K562 (cell line): ENCODE results near the gene TOR1AIP1. TPM values are rescaled to one million over a fixed set of nuclear protein-coding genes. Genes with fewer than 3 reads are reported as not detected.

Experiments used
- ATAC-seq: fragments of 200-7000 bp; cut with Tn5 transposase; 3 replicates; pipeline ENCODE4 v1.9.1; 2020; ENCODE audit warnings: moderate library complexity
- BruUV-seq: library from RNA; stranded (reverse); fragments of 400-500 nt; replicated peaks from 2 replicates; lab custom pipeline; 2021; lab: Mats Ljungman, UMichigan
- CTCF ChIA-PET: fragments of 300-600 bp; formaldehyde crosslinking; extraction: SDS; loops from one replicate; lab custom pipeline; 2021; ENCODE audit warnings: low intra/inter-chr PET ratio; lab: Yijun Ruan, JAX
- POLR2A ChIA-PET: fragments of 300-600, 350-650 bp; sonication (Branson Sonifier 250); formaldehyde crosslinking; extraction: SDS; loops from one replicate; lab custom pipeline; 2021; ENCODE audit warnings: antibody characterized with exemption, inconsistent platforms; lab: Yijun Ruan, JAX
- DNase-seq, 4 experiments: peaks; one replicate each; pipeline versions ENCODE4 v3.0.0 to v3.0.0-alpha.2; 2011 to 2018; ENCODE audit warnings: low spot score in 3 of 4, mixed read lengths in 3 of 4; ENCODE audit errors: extremely low read depth in 1 of 4
- FAIRE-seq: peaks from 2 replicates; lab custom pipeline; 2011; peaks lifted over from hg19 to GRCh38; lab: Jason Lieb, UNC
- H2AFZ ChIP-seq: 2 replicates; pipeline ENCODE4 v1.6.0; 2011; ENCODE audit warnings: low read depth, low read length, control low read depth, inconsistent platforms
- H3K27ac ChIP-seq: fragments of 200-600 bp; 3 replicates; pipeline ENCODE4 v1.8.0; 2011; ENCODE audit warnings: low read depth, mild to moderate bottlenecking, control low read depth, inconsistent platforms, low read length, moderate library complexity, mixed read lengths; ENCODE audit errors: extremely low read depth
- H3K27me3 ChIP-seq, 2 experiments: fragments of 300-600 bp in 1 of 2; 2 replicates in 1 of 2; 3 replicates in 1 of 2; pipeline versions ENCODE4 v1.6.0 to v1.8.0; 2011; ENCODE audit warnings: inconsistent platforms in 2 of 2, low read length in 2 of 2, mild to moderate bottlenecking in 1 of 2, mixed read lengths in 1 of 2, moderate library complexity in 1 of 2; ENCODE audit not compliant: control insufficient read depth in 2 of 2, insufficient read depth in 2 of 2
- H3K36me3 ChIP-seq: fragments of 300-600 bp; 3 replicates; pipeline ENCODE4 v1.8.0; 2011; ENCODE audit warnings: mild to moderate bottlenecking, low read length, inconsistent platforms; ENCODE audit not compliant: control insufficient read depth, insufficient read depth
- H3K4me1 ChIP-seq, 2 experiments: fragments of 200-600 bp in 1 of 2; replicated peaks in 1 of 2; 2 replicates in 1 of 2; 3 replicates in 1 of 2; pipeline versions ENCODE4 v1.5.1 to v1.8.0; 2011; ENCODE audit warnings: inconsistent platforms in 2 of 2, low read length in 2 of 2, mild to moderate bottlenecking in 1 of 2, mixed read lengths in 1 of 2, moderate library complexity in 1 of 2; ENCODE audit not compliant: control insufficient read depth in 2 of 2, insufficient read depth in 2 of 2
- H3K4me2 ChIP-seq: 2 replicates; pipeline ENCODE4 v1.6.1; 2011; ENCODE audit warnings: low read length, control low read depth, inconsistent platforms, mixed read lengths; ENCODE audit not compliant: insufficient read depth
- H3K4me3 ChIP-seq: fragments of 200-600 bp; sonication (generic), shearing (Covaris generic); 2 replicates; pipeline ENCODE4 v1.5.1; 2016; ENCODE audit warnings: control low read depth, inconsistent platforms
- H3K79me2 ChIP-seq: fragments of 200-600 bp; 3 replicates; pipeline ENCODE4 v1.8.0; 2011; ENCODE audit warnings: low read length, inconsistent platforms; ENCODE audit not compliant: control insufficient read depth, insufficient read depth
- H3K9ac ChIP-seq, 2 experiments: 2 replicates each; pipeline versions ENCODE4 v1.6.0 to v1.6.1; 2011; ENCODE audit warnings: low read depth in 2 of 2, low read length in 2 of 2, control low read depth in 1 of 2, inconsistent platforms in 1 of 2, mild to moderate bottlenecking in 1 of 2, mixed read lengths in 1 of 2; ENCODE audit not compliant: insufficient read depth in 1 of 2
- H3K9me1 ChIP-seq: one replicate; pipeline ENCODE4 v1.6.0; 2011; ENCODE audit warnings: inconsistent platforms, mild to moderate bottlenecking, low read length, moderate library complexity; ENCODE audit not compliant: control insufficient read depth, insufficient read depth
- H3K9me3 ChIP-seq: replicated peaks from 2 replicates; pipeline ENCODE4 v1.5.1; 2011; ENCODE audit warnings: low read depth, low read length, inconsistent platforms; ENCODE audit not compliant: control insufficient read depth, insufficient read depth
- H4K20me1 ChIP-seq: replicated peaks from 2 replicates; pipeline ENCODE4 v1.6.1; 2011; ENCODE audit warnings: low read length, inconsistent platforms, mixed read lengths; ENCODE audit not compliant: control insufficient read depth, insufficient read depth
- CGGBP1 ChIP-seq: fragments of 250-450 bp; sonication (Bioruptor Pico); IDR thresholded peaks from 2 replicates; pipeline ENCODE4 v1.9.0; 2021; ENCODE audit warnings: mild to moderate bottlenecking
- DEAF1 ChIP-seq: fragments of 450-650 bp; formaldehyde crosslinking; IDR thresholded peaks from 2 replicates; pipeline ENCODE4 v1.4.0; 2020; ENCODE audit warnings: mild to moderate bottlenecking, moderate library complexity
- MCM2 ChIP-seq: fragments of 450-650 bp; IDR thresholded peaks from 2 replicates; pipeline ENCODE4 v1.6.1; 2017; ENCODE audit warnings: low read depth, mild to moderate bottlenecking
- ZNF507 ChIP-seq: conservative IDR thresholded peaks from 2 replicates; pipeline ENCODE4 v1.6.1; 2017; ENCODE audit warnings: missing genetic modification characterization, missing compliant biosample characterization
- WGBS: fragments of 100-300 bp; shearing (Covaris generic); methylation state at CpG from one replicate; pipeline ENCODE4 v1.1.6; 2016; ENCODE audit warnings: low coverage, mixed read lengths; ENCODE audit not compliant: insufficient coverage; ENCODE audit errors: missing lambda C conversion rate; 5-methylcytosine and 5-hydroxymethylcytosine counted together
- in situ Hi-C: fragments of 300-500 bp; cut with MboI; formaldehyde crosslinking; loops from 4 replicates; pipeline ENCODE4 v1.15.0; 2018; ENCODE audit warnings: inconsistent platforms, mixed read lengths
- intact Hi-C: fragments of 100-400 bp; cut with micrococcal nuclease; formaldehyde crosslinking; loops from 2 replicates; pipeline ENCODE4 v1.14.2; 2022
- polyA plus RNA-seq, 8 experiments: library from polyadenylated mRNA; depleted of rRNA in 4 of 8; stranded (reverse) in 5 of 8; unstranded in 3 of 8; fragments of >200 nt; fragmentation: Nextera tagmentation in 2 of 8; fragmentation: Illumina TruSeq in 1 of 8; extraction: Ambion mirVana in 2 of 8; extraction: Trizol in 1 of 8; gene quantifications; 2 replicates each; pipeline versions ENCODE4 v1.2.1 to v1.2.3, GENCODE V29; 2011 to 2014; ENCODE audit warnings: inconsistent platforms in 1 of 8, missing spikeins in 1 of 8
- total RNA-seq, 7 experiments: library from RNA; depleted of rRNA in 6 of 7; stranded (reverse); fragments of >200 nt in 6 of 7; fragmentation: Illumina TruSeq in 2 of 7; extraction: Trizol in 2 of 7; gene quantifications; 2 replicates each; pipeline versions ENCODE4 v1.2.1 to v1.2.3, GENCODE V29; 2011 to 2021; ENCODE audit warnings: low replicate concordance in 1 of 7

TOR1AIP1 gene
- total and polyA plus RNA-seq, 9 of the 15 experiments (the other 6 are each of a cell fraction or from before 2014, with no cell fraction given): 18.1 to 46.9 (median 35.5) TPM

DNA sequence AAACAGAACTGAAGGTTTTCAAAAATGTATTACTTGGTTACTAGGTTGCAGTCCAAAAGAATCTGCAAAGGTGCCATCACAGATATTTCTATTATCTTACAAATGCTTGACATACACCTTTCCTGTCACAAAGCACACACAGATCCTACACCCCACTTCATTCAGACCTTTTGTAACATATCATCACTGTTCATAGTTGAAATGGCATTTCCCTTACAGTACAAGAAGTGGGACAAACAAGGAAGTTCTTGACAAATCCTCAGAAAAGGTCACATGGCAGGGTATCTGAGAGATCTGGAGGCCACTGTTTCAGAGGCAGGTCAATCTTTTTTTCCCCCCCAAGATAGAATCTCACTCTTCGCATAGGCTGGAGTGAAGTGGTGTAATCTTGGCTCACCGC, 25.8 kb upstream of the TOR1AIP1 start:
- FAIRE-seq (no peak), ATAC-seq (peak; percentile 19; the same call in 1 of the 3 replicates), DNase-seq (no peak)
- ChIA-PET CTCF (no interaction called here), POLR2A (interaction anchor here (1.2 kb wide), 1 partner anchor 9 kb away, joined by 3 read pairs; no protein-coding TSS in a partner anchor)
- H3K4me1 ChIP-seq: no peaks in the 10 kb centered on the region
- H3K79me2 ChIP-seq: no peaks in the 10 kb centered on the region
- no peak for TF ChIP-seq MCM2
- no peak for TF ChIP-seq CGGBP1 (CRISPR knock-in tag)
- TF ChIP-seq DEAF1 (CRISPR knock-in tag): no peak
- TF ChIP-seq ZNF507 (tag): 0 out of 2 replicates have a peak, but pooled peaks have one; percentile 3
- H3K9me3 ChIP-seq: no peaks in the 10 kb centered on the region
- no TSS peak for BruUV-seq
- no peak overlapping the region for H3K9ac ChIP-seq
- no peak overlapping the region for H2AFZ ChIP-seq
- H4K20me1 ChIP-seq: no peaks in the 10 kb centered on the region
- no peaks in the 10 kb centered on the region for H3K27me3 ChIP-seq
- peaks cover 42% of the 10 kb centered on the region for H3K36me3 ChIP-seq
- in situ Hi-C loops (no loop called here), intact Hi-C loops (no loop called here)
- no peak overlapping the region for H3K4me3 ChIP-seq
- no peaks in the 10 kb centered on the region for H3K9me1 ChIP-seq
- no peak overlapping the region for H3K27ac ChIP-seq
- no peak overlapping the region for H3K4me2 ChIP-seq
- WGBS: 60% methylated on average over 2 of the region's 2 CpGs
